Activated naive CD4-positive, alpha-beta T cell treated with anti-CD3 and anti-CD28 coated beads, Interleukin-2, amount 50 U/mL, for 72 hours (primary cell): ENCODE results near the gene EPB41L1. TPM values are rescaled to one million over a fixed set of nuclear protein-coding genes. Genes with fewer than 3 reads are reported as not detected.
A peak's percentile ranks its signal among the peaks of the same experiment; 100 is the strongest.

Experiments used
- ATAC-seq, 2 donors: fragments of 150-1000 bp; cut with Tn5 transposase; 2 replicates each; pipeline ENCODE4 v1.10.0; 2021; ENCODE audit warnings: mild to moderate bottlenecking in 2 of 2, moderate library complexity in 2 of 2
- DNase-seq, 2 donors: peaks; one replicate each; pipeline ENCODE4 v3.0.0; 2021 to 2022; ENCODE audit warnings: low spot score in 2 of 2
- H3K27ac Mint-ChIP-seq, 2 donors: one replicate each; pipeline ENCODE4 v1.8.0; 2022; ENCODE audit warnings: mild to moderate bottlenecking in 2 of 2, mixed read lengths in 2 of 2
- H3K36me3 Mint-ChIP-seq, 2 donors: one replicate each; pipeline ENCODE4 v1.8.0; 2022; ENCODE audit warnings: mixed read lengths in 2 of 2
- H3K9me3 Mint-ChIP-seq, 2 donors: one replicate each; pipeline ENCODE4 v1.8.0; 2022; ENCODE audit warnings: mixed read lengths in 2 of 2
- total RNA-seq, 2 donors: library from RNA; stranded (reverse); gene quantifications; one replicate each; pipeline ENCODE4 v1.2.3, GENCODE V29; 2022

Gene EPB41L1
- total RNA-seq, 2 donors from 2014 or later: 0.20 to 0.93 TPM

DNA sequence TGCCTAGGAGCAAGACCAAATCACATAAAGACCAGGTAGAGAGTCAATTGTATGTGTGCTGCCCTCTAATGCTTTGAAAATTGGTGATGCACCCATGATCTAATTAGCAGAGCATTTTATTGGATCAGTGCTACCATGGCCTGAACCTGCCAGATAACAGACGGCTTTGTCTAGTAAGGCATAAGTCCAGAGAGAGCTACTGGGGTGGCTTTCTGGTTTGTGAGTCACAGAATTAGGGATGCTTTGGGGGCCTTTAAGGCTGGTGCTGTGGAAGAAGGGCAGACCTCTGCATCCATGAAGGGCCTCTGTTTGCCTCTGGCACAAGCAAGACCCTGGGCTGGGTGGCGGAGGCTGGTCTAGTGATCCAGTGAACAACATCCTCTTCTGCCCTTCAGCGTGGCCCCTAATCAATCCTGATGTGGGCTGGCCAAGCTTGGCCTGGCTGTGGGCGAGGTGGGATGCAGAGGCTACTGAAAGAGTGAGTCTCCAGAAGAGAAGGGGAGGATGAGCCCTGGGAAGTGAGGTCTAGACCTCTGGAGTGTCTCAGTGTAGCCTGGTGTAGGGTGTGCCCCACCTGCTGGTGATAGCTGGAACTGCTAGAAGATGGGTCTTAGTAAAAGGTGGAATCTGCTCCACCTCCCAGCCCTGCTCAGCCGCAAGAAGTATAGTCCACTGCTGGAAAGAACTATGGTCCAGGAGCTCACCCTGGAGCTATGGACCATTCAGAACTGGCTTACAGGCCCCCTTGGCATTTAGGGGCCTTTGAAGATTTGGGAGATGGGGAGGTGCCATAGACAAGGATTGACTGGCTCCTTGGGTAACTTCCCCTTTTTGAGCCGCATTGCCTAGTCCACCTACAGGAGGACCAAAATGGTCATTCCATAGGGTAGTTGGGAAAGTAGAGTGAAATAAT is 45.1 kb downstream of the EPB41L1 start:
- ATAC-seq: peak; percentile 71 to 82
- H3K9me3 Mint-ChIP-seq: no peaks in the 10 kb centered on the region

GRCh38 chr20:36200451-36200850 is 45.9 kb downstream of the EPB41L1 start:
- H3K36me3 Mint-ChIP-seq: no peaks in the 10 kb centered on the region
- DNase-seq (no peak), ATAC-seq (no peak)
- no peaks in the 10 kb centered on the region for H3K9me3 Mint-ChIP-seq
- H3K27ac Mint-ChIP-seq: no peak overlapping the region

More for the DNA sequence above, 45.1 kb downstream of the EPB41L1 start:
- Mint-ChIP-seq H3K27ac (no peak overlapping the region), H3K36me3 (no peaks in the 10 kb centered on the region)
- DNase-seq: peak; percentile 67 to 83

GRCh38 chr20:36201198-36201597 is 46.7 kb downstream of the EPB41L1 start:
- Mint-ChIP-seq H3K27ac (no peak overlapping the region), H3K9me3 (no peaks in the 10 kb centered on the region), H3K36me3 (no peaks in the 10 kb centered on the region)
- DNase-seq: no peak
- no peak for ATAC-seq

DNA sequence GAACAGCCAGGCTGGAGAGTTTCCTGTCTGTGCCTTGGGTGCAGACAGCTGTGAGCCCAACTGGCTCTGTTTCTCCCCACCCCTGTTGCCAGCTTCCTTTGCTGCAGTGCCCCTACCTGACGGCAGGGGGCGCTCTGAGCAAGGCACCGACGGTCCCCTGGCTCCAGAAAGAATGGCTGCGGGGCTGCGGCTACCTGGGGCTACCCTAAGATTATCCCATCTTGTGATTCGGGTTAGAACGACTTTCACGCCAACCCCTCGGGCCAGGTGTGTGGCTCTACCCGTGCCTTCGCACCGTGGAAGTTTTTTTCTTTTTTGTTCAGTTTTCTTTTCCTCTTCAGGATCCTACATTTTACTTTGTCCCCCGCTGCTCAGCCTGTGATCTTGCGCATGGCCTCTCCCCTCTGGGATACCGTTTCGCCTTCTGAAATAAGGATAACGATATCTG is 48.4 kb downstream of the EPB41L1 start:
- no peaks in the 10 kb centered on the region for H3K9me3 Mint-ChIP-seq
- peak; percentile 75 to 81 for ATAC-seq

DNA sequence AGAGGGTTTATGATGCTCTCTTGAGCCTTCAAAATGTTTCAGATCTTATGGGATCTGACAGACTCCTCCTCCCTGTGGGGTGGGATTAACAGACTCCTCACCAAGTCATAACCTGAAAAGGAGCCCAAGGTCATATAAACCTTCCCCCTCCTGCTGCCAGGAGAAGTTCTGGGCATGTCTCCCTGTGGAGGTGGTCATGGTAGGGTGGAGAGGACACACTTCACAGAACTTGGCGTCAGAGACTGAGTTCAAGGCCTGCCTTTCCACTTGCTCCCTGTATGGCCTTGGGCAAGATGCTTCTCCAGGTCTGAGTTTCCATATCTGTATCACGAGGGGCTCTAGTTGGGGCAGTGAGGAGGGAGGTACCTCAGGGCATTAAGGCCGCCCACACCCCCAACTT is 49.3 kb downstream of the EPB41L1 start:
- Mint-ChIP-seq H3K36me3 (no peaks in the 10 kb centered on the region), H3K9me3 (no peaks in the 10 kb centered on the region), H3K27ac (no peak overlapping the region)
- DNase-seq (no peak), ATAC-seq (no peak)

More for the DNA sequence above, 48.4 kb downstream of the EPB41L1 start:
- H3K27ac Mint-ChIP-seq: no peak overlapping the region
- H3K36me3 Mint-ChIP-seq: no peaks in the 10 kb centered on the region
- peak; percentile 71 to 86 for DNase-seq

DNA sequence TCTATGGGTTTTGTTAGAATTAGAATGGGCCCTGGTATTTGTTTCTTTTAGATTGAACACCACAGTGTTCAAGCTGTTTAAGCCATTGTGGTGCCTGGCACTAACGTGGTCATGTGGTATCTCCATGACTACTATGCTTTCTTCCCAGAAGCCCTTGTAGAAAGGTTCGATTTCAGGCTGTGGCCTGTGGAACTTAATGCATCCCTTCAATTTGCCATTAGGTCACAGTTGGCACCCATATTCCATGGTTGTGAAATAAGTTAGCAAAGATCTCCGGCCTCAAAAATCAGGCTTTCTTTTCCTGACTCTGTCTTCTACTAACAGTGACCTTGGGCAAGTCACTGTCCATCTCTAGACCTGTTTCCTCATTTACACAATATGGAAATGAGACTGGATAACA is 50.5 kb downstream of the EPB41L1 start:
- Mint-ChIP-seq H3K36me3 (no peaks in the 10 kb centered on the region), H3K27ac (no peak overlapping the region)

GRCh38 chr20:36206068-36206467 is 51.5 kb downstream of the EPB41L1 start:
- DNase-seq (no peak), ATAC-seq (no peak)
- H3K36me3 Mint-ChIP-seq: no peaks in the 10 kb centered on the region
- no peaks in the 10 kb centered on the region for H3K9me3 Mint-ChIP-seq
- peak overlapping the region in 1 of 2 donors; percentile 12 for H3K27ac Mint-ChIP-seq

More for the DNA sequence above, 50.5 kb downstream of the EPB41L1 start:
- H3K9me3 Mint-ChIP-seq: no peaks in the 10 kb centered on the region
- ATAC-seq: no peak
- no peak for DNase-seq

DNA sequence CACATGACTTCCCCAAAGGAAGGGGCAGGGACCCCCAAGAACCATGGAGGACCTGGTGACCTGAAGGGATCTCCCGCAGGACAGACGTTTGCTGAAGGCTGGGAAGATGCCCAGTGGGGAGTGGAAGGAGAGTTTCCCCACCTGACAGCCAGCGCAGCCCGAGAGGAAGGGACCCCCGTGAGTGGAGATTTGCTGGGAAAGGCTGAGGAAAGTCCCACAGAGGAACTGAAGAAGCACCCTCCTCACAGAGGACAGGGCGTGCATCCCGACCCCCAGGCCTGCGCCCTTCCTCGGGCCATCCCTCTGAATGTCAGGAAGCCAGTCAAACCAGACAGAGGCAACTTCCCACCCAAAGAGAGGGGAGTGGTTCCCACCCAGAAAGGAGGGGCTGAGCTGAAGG is 52.1 kb downstream of the EPB41L1 start:
- Mint-ChIP-seq H3K36me3 (no peaks in the 10 kb centered on the region), H3K27ac (peak overlapping the region in 1 of 2 donors; percentile 65), H3K9me3 (no peaks in the 10 kb centered on the region)
- ATAC-seq (no peak), DNase-seq (no peak)

DNA sequence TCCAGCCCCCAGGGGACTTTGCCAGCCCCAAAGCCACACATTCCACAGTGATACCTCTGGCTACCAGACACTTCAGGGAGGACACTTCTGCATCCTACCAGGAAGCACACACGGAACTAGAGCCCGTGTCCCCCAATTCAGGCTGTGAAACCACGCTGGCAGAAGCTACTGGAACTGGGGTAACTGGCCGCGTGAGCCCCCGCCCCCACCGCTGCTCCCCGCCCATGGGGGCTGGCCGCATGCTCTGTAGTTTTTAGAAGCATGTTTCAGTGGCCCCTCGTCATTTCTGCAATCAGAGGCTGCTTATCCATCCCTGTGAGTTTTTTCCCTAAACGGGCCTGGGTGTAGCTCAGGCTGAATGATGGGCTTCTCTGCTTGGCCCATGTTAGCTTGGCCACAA is 53.1 kb downstream of the EPB41L1 start:
- Mint-ChIP-seq H3K36me3 (no peaks in the 10 kb centered on the region), H3K27ac (no peak overlapping the region), H3K9me3 (no peaks in the 10 kb centered on the region)
- DNase-seq: no peak
- ATAC-seq: no peak

- Mint-ChIP-seq H3K9me3 (no peaks in the 10 kb centered on the region), H3K36me3 (no peaks in the 10 kb centered on the region), H3K27ac (peak overlapping the region in 1 of 2 donors; percentile 43)
- DNase-seq (no peak), ATAC-seq (no peak)
These were observed 53.7 kb downstream of the EPB41L1 start for GRCh38 chr20:36208257-36208656.

GRCh38 chr20:36210436-36211021 is 56.0 kb downstream of the EPB41L1 start:
- H3K36me3 Mint-ChIP-seq: no peaks in the 10 kb centered on the region
- no peak for DNase-seq
- H3K9me3 Mint-ChIP-seq: no peaks in the 10 kb centered on the region
- H3K27ac Mint-ChIP-seq: peak overlapping the region; percentile 11 to 81
- no peak for ATAC-seq

DNA sequence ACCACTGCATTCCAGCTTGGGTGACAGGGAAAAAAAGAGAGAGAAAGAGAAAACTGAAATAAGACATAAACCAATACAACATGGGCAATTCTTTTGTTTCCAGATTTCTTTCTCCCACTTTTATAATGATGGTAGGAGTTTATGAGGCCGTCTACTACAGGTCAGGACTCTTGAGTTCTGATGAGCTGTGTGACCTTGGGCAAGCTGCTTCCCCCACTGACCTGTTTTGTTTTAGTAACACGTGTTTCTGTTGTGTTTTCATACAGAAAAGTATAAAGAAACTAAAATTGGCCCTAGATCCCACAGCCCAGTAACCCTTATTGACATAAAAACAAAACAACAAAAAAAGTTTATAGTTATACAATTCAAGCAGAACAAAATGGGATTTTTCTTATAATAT is 58.8 kb downstream of the EPB41L1 start:
- no peaks in the 10 kb centered on the region for H3K36me3 Mint-ChIP-seq
- ATAC-seq: no peak
- DNase-seq: no peak
- no peak overlapping the region for H3K27ac Mint-ChIP-seq
- no peaks in the 10 kb centered on the region for H3K9me3 Mint-ChIP-seq

DNA sequence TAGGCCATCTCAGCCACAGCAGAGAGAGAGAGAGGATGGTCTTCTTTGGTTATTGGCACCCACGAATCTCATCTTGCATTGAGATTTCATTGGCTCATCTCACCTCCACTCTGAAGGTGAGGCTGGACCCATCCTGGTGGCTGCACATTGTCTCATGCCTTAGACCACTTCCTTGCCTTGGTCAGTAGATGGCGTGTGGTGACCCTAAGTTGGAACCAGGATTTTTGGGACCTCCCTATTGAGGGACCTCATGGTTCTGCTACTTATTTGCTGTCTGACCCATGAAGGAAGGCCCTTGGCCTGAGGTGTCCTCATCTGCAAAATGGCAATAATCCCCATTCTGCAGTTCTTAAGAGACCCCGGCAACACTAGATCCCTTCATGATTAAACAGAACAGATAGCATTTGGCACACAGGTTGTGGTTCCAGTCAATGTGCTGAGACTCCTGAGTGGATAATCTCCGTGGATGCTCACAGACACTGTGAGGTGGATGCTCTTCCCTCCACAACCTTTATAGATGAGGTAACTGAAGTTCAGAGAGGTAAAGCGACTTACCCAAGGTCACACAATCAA is 60.2 kb downstream of the EPB41L1 start:
- no peaks in the 10 kb centered on the region for H3K9me3 Mint-ChIP-seq
- DNase-seq: no peak
- H3K36me3 Mint-ChIP-seq: no peaks in the 10 kb centered on the region
- H3K27ac Mint-ChIP-seq: no peak overlapping the region
- ATAC-seq: peak; percentile 41 to 57

- Mint-ChIP-seq H3K27ac (no peak overlapping the region), H3K9me3 (no peaks in the 10 kb centered on the region), H3K36me3 (no peaks in the 10 kb centered on the region)
- no peak for ATAC-seq
- DNase-seq: no peak
These were observed 61.2 kb downstream of the EPB41L1 start for GRCh38 chr20:36215778-36216177.

- DNase-seq (no peak), ATAC-seq (no peak)
- H3K9me3 Mint-ChIP-seq: no peaks in the 10 kb centered on the region
- H3K36me3 Mint-ChIP-seq: no peaks in the 10 kb centered on the region
- H3K27ac Mint-ChIP-seq: peak overlapping the region in 1 of 2 donors; percentile 51
These were observed 61.9 kb downstream of the EPB41L1 start for GRCh38 chr20:36216314-36217025.

- ATAC-seq: no peak
- peak overlapping the region in 1 of 2 donors; percentile 38 for H3K27ac Mint-ChIP-seq
- no peaks in the 10 kb centered on the region for H3K9me3 Mint-ChIP-seq
- no peaks in the 10 kb centered on the region for H3K36me3 Mint-ChIP-seq
- no peak for DNase-seq
These were observed 62.7 kb downstream of the EPB41L1 start for GRCh38 chr20:36217226-36217625.
